ENCODE measurements around the gene TMEM141.
"Not testable (repeated sequence)": the region's sequence is repeated elsewhere in the genome, so short reads cannot be mapped to it uniquely, and the experiment has no call there.

TMEM141 gene

DNA sequence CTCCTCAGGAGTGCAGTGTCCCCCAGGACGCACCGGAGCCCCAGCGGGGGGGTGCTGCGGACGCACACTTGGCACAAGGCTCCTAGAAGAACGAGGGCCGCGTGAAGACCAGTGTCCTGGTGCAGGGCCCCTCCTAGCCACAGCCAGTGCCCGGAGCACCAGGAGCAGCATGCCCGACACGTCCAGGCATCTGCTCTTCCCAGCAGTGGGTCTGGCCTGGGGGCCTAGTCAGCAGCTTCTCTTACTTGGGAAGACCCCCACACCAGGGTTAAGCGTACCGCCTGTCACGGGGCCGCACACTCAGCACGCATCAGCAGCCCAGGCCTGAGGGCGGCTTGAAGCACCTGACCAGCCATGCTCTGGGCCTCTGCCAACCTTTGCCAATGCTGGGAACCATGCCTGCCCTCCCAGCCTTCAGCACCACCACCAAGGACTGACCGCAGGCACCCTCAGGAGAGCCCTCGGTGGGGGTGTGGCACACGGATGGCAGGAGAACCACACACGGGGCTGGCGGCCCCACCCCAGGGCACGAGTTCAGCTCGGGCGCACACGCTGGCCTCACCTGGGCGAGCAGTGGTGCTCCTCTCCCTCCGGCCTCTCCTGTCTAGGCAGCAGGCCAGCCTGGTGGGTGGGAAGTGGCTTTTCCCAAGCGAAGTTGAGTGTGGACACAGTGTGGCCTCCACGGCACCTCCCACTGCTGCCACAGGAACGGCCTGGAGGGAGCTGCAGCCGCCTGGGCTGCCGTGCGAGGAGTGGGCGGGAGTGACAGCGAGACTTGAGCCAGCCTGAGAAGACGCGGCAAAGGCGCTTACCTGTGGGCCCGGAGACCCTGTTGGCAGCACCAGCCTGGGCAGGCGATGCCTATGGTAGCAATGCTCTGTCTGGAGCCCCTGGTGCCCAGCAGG lies 39.1 kb downstream of the TMEM141 start:
- DNase-seq (ENCODE audit: extremely low spot score, insufficient read length, low read depth), result no peak
- no peak for FAIRE-seq

DNA sequence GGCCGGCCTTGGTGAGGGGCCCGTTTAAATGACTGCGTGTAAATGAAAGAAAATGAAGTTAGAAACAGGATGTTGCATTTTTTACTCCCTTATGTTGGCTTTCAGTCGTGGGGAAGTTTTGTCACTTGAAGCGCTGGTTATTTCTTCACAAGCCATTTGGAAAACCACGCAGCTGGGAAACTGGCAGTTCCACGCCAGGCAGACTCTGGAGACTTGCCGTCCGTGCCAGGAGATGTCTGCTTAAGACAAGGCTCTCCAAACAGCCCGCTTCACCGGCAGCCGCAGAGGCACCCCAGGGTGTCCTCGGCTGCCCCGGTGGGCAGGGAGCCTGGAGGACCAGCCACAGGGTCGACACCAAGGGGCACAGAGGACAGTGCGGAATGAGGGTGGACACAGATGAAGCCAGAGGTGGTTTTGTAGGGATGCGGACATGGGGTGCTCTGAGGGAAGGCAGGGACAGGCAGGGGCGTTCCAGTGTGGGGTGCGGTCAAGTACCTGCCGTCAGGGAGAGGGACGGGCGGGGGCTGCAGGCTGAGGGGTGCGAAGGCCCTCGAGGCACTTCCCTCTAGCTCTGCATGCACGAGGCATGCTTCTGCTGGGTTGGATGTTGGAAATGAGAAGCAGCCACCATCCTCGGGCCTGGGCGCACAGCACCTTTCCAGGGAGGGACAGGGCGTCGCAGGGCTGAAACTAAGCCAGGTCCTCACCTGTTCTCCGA lies 40.0 kb downstream of the TMEM141 start:
- FAIRE-seq (no peak), DNase-seq (ENCODE audit: extremely low spot score, insufficient read length, low read depth) (no peak)

DNA sequence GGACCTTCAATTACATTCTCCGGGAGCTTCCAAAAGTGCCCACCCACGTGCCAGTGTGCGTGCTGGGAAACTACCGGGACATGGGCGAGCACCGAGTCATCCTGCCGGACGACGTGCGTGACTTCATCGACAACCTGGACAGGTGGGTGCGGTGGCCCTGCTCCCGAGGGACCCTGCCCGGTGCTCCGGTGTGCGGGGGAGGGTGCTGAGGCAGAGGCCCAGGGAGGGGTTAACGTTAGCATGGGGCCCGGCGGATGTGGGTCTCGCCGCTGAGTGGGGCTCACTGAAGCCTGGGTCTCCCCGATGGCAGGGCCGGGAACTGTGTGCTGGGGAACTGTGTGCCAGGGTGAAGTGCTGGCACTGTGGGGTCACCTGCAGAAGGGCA lies 40.6 kb downstream of the TMEM141 start:
- no peak for FAIRE-seq
- no peak for DNase-seq (ENCODE audit: extremely low spot score, insufficient read length, low read depth)

DNA sequence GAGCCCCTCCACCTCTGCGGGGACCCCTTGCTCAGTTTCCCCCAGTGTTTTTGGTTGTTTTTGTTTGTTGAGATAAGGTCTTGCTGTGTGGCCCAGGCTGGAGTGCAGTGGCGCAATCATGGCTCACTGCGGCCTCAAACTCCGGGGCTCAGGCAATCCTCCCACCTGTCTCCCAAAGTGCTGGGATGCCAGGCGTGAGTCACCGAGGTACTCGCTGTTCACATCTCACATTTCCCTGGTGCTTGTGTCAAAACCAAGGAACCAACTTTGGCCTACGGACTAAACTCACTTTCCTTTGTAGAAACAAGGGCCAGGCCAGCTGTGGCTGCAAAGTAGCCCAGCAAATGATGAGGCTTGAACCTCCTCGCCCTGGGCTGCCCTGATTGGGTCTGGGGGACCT lies 41.4 kb downstream of the TMEM141 start:
- FAIRE-seq, result no peak
- no peak for DNase-seq (ENCODE audit: extremely low spot score, insufficient read length, low read depth)

DNA sequence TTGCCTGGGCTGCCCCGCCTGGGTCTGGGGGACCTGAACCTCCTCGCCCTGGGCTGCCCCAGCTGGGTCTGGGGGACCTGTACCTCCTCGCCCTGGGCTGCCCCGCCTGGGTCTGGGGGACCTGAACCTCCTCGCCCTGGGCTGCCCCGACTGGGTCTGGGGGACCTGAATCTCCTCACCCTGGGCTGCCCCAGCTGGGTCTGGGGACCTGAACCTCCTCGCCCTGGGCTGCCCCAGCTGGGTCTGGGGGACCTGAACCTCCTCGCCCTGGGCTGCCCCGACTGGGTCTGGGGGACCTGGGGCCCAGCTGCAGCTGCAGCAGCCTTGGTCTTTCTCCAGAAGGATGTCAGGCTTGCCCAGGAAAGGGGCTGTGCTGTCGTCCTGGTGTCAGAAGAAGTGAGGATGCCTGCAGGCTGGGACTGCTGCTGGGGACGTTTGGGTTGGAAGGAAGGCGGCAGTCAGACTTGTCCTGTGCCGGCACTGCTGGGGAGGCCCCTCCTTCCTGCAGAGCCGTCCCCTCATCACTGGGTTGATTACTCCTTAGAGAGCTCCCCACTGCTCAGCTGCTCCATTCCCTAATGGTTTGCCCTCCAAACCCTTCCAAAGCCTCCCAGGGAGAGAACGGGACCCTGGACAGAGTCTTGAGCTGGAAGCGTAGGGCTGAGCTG lies 42.4 kb downstream of the TMEM141 start:
- FAIRE-seq; DNase-seq (ENCODE audit: extremely low spot score, insufficient read length, low read depth): not testable (repeated sequence)

DNA sequence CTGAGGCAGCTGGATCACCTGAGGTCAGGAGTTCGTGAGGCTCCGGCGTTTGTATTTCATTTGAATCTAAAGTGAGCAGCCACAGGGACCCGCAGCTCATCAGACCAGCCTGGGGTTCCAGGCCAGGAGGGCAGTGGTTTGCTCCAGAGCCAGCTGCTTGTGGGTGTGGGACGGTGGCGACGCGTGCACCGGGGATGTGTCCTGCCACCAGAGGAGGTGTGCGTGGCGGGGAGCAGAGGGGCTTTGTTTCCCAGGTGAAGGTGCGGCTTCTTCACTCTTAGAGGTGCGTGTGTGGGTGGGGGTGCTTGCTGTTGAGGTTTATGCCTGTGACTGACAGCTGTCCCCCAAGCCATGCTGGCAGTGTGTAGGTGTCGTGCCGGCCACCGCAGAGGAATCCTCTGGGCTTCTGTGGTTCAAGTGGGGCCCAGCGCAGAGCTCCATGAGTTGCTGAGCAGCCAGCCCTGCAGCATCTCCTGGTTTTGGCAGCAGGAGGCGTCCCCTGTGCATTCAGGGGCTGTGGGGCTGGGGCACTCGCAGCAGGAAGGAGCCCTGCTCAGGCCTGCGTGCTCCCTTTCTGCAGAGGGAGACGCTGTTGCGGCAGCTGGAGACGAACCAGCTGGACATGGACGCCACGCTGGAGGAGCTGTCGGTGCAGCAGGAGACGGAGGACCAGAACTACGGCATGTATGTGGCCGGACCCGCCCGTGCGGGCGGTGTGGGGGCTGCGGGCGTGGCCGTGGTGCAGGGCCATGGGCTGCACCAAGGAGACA lies 44.2 kb downstream of the TMEM141 start:
- no peak for FAIRE-seq
- DNase-seq (ENCODE audit: extremely low spot score, insufficient read length, low read depth), result no peak

DNA sequence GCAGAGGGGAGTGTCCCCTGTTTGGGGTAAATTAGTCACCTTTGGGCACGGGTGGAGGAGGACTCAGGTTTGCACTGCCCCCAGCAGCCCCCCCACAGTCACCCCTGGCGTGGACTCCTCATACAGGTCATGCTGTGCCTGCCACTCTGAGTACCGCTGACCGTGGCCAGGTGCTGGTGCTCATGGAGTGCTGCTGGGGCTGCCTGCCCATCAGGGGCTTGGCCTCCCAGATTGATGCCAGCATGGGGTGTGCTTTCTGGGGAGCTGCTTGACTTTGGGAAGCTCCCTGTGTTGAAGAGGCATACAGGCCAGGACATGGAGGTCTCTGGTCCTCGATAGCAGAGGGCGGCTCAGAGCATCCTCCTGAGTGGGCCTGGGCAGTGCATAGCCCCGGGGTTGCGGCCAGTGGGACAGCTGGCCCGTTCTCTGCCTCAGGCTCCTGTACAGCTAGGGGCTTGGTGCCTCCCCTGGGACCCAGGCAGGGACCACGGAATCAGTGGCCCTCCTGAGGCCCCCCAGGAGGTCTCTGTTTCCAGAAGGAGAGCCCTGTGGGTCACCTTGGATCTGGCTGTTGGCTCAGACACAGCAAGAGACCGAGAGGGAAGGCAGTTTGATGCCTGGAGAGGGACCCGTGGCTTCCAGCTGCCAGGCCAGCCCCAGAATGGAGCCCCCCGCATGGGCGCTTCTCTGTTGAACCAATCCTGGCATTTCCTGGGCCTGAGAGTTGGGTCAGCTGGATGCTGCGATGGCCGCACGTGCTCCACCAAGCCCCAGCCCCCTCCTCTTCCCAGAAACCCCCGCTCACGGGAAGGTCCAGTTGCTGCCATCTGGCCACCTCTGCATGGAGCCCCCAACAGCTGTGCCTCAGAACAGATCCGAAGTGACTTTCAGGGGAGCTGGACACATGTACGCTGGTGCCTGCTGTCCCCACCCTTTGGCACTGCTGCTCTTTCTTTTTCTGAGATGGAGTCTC lies 45.1 kb downstream of the TMEM141 start:
- DNase-seq (ENCODE audit: extremely low spot score, insufficient read length, low read depth), result no peak
- FAIRE-seq, result no peak

DNA sequence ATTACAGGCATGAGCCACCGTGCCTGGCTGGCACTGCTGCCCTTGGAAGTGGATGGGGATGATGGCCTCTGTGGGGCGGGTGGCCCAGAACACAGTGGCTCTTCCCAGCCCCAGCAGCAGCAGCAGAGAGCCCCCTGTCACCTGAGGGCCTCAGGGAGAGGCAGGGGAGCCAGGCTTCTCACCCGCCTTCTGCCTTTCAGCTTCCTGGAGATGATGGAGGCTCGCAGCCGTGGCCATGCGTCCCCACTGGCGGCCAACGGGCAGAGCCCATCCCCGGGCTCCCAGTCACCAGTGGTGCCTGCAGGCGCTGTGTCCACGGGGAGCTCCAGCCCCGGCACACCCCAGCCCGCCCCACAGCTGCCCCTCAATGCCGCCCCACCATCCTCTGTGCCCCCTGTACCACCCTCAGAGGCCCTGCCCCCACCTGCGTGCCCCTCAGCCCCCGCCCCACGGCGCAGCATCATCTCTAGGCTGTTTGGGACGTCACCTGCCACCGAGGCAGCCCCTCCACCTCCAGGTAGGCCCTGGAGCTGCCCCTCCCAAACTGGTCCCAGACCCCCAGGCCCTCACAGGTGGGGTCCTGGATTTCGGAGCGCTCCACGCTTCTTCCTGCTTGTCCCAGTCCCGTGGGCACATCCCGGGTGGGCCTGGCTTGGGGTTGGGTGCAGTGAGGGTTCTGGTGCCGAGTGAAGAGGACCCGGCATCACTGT lies 46.2 kb downstream of the TMEM141 start:
- DNase-seq (ENCODE audit: extremely low spot score, insufficient read length, low read depth), result no peak
- no peak for FAIRE-seq

DNA sequence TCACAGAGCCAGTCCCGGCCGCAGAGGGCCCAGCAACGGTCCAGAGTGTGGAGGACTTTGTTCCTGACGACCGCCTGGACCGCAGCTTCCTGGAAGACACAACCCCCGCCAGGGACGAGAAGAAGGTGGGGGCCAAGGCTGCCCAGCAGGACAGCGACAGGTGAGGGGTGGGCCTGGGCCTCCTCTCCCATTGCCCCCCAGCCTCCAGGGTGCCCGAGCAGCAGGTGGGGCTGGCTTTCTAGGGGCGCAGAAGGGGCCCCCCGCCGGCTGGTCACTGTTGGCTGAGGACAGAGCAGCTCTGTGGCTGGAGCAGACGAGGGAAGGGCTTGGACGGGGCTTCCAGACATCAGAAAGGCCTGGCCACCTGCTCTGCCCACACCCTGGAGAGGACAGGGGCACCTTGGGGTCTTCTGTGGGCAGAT lies 46.7 kb downstream of the TMEM141 start:
- DNase-seq (ENCODE audit: extremely low spot score, insufficient read length, low read depth); FAIRE-seq: not testable (repeated sequence)

DNA sequence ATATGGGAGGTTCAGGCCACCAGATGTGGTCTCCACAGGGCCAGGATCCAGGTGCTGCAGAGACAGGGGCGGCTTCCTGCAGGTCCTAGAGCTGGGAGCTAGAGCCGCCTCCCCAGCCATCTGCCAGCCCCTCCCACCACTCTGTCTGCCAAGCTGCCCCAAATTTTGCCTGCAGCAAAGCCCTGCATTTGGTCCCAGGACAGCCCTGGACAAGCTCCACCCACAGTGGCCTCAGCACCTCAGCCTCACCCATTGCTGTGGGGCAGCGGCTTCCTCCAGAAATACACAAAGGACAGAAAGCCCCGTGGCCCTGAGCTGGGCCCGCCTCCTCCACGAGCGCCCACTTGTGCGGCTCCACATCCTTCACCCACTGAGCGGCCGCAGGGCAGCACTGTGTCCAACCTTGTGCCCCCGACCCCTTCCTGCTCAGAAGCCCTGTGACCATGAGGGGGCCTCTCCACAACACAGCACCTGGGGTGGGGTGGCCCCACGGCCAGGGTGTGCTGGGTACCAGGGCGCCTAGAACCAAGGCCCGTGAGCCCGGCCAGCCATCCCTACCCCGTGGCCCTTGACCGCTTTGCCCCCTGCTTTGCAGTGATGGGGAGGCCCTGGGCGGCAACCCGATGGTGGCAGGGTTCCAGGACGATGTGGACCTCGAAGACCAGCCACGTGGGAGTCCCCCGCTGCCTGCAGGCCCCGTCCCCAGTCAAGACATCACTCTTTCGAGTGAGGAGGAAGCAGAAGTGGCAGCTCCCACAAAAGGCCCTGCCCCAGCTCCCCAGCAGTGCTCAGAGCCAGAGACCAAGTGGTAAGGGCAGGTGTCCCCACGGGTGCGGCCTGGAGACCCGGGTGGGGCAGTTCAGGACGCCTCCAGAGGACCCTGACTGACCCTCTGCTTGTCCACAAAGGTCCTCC lies 47.4 kb downstream of the TMEM141 start:
- FAIRE-seq (no peak), DNase-seq (ENCODE audit: extremely low spot score, insufficient read length, low read depth) (no peak)

DNA sequence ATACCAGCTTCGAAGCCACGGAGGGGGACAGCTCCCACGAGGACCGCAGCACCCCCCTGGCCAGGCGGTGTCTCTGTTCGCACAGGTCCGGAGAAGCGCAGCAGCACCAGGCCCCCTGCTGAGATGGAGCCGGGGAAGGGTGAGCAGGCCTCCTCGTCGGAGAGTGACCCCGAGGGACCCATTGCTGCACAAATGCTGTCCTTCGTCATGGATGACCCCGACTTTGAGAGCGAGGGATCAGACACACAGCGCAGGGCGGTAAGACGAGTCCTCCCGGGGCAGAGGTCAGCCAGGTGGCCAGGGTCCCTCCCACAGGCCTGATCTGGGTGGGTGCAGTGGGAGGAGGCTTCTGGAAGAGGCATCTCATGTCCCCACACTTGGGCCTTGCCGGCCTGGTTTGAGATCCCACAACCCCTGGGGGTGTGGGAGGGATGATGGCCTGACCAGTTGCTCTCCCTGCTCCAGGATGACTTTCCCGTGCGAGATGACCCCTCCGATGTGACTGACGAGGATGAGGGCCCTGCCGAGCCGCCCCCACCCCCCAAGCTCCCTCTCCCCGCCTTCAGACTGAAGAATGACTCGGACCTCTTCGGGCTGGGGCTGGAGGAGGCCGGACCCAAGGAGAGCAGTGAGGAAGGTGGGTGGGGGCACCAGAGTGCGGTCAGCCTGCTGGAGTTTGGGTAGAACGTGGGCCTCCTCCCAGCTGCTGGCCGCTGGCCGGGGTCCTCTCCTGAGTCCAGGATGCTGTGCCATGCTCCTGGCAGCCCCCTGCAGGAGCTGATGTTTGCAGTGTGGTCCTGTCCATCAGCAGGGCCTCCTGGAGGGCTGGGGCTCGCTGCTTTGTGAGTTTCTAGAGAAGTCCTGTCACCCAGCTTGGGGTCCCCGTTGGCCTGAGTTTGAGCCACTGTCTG lies 48.3 kb downstream of the TMEM141 start:
- DNase-seq (ENCODE audit: extremely low spot score, insufficient read length, low read depth) (no peak), FAIRE-seq (no peak)

DNA sequence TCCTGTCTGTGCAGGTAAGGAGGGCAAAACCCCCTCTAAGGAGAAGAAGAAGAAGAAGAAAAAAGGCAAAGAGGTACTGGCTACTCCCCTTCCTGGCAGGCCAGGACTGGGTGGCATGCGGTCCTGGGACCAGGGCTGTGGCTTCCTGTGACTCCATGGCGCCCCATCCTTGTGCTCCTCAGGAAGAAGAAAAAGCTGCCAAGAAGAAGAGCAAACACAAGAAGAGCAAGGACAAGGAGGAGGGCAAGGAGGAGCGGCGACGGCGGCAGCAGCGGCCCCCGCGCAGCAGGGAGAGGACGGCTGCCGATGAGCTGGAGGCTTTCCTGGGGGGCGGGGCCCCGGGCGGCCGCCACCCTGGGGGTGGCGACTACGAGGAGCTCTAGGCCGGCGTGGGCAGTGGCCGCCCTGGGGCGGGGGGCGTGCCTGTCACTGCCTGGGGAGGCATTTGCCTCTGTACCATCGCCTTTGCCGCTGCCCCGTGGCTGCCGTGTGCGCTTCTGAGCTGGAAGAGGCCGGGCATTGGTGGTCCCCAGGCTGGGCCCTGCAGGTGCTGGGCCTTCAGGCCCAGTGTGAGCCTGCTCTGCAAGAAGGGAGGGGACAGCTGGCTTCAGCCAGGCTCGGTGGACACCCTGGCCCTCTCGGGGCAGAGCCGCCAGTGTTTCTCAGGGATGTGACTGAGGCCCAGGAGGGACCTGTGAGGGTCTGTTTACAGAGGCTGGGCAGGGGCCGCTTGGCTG lies 49.2 kb downstream of the TMEM141 start:
- DNase-seq (ENCODE audit: extremely low spot score, insufficient read length, low read depth) (no peak), FAIRE-seq (no peak)

DNA sequence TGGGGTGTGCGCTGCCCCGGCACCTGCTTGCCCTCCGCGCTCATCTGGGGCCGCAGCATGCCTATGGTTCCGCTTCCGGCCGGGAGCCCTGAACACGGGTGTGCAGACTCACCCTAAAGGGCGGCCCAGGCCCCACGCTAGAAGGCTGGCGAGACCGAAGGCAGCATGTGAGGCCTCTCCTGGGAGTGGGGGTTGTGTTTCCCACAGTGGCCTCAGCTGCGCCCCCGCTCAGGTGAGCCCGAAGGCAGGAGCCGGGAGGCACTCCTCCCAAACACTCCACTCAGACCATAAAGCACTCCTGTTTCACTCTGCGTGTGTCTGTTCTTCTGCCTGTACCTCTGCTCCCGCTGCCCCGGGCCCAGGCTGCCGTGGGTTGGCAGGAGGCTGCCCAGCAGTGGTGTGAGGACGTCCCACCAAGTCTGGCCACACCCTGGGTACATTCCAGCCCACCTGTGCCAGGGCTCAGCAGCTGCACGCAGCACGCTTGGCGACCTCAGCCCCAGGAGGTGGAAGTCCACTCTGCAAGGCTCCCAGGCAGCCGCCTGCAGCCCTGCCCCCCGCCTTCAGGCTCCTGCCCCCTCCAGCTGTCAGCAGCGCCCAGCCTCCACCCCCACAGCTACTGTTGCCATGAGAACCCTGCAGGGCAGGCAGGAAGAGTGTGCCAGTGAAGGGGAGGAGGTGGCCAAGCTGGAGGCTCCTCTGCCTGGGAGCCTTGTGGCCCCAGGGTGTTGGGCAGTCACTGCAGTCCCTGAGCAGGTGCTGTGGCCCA lies 49.9 kb downstream of the TMEM141 start:
- FAIRE-seq, result no peak
- DNase-seq (ENCODE audit: extremely low spot score, insufficient read length, low read depth), result no peak

DNA sequence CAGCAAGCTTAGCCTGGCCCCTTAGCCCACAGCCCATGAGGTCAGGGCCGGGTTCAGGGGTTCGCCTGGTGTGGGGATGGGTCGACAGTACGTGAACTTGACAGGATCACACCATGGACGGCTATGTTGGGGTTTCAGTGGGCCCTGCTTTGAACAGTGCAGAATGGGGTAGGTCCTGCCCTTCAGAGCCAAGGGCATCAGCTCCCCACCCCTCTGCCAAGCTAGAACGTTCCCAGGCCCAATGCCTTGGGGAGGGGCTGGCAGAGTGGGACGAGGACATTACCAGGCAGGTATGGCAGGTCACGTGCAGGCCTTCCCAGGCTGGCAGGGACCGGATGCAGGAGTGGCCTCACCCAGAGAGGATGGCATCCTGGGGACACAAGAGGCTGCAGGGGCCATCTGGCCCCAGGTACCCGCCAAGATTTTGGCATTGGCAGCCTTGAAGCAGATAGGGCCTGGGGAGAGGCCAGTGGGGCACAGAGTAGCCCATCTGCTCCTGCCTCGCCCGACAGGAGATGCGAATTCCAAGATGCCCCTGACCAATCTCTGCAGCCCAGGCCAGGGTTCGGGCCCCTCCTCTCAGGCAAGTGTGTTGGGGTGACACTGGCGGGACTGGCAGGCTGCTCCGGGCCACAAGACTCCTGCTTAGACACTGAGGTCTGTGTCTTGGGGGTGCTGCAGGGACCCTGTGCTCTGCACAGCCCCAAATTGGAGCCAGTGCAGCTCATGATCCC lies 50.7 kb downstream of the TMEM141 start:
- DNase-seq (ENCODE audit: extremely low spot score, insufficient read length, low read depth); FAIRE-seq: not testable (repeated sequence)

Data from GM18507 (cell line).